Central memory CD8-positive, alpha-beta T cell (primary cell): Measurements from ENCODE around the gene LDLRAD4.

Experiments used
- ATAC-seq: fragments of 150-1000 bp; cut with Tn5 transposase; replicated peaks from 2 replicates; pipeline ENCODE4 v1.10.0; 2022; ENCODE audit warnings: mild to moderate bottlenecking, moderate FRiP score, moderate number of reproducible peaks; ENCODE audit not compliant: poor library complexity, severe bottlenecking; ENCODE audit errors: extremely low read depth
- DNase-seq, 2 donors: peaks; one replicate each; pipeline ENCODE4 v3.0.0; 2021; ENCODE audit warnings: low spot score in 2 of 2
- H3K27ac Mint-ChIP-seq: one replicate; pipeline ENCODE4 v1.8.0; 2022; ENCODE audit warnings: low read depth, mild to moderate bottlenecking, moderate library complexity, mixed read lengths
- H3K27me3 Mint-ChIP-seq: one replicate; pipeline ENCODE4 v1.8.0; 2022; ENCODE audit warnings: mixed read lengths
- H3K36me3 Mint-ChIP-seq: one replicate; pipeline ENCODE4 v1.8.0; 2022; ENCODE audit warnings: mild to moderate bottlenecking, moderate library complexity, mixed read lengths; ENCODE audit not compliant: insufficient read depth
- H3K4me1 Mint-ChIP-seq: one replicate; pipeline ENCODE4 v1.8.0; 2022; ENCODE audit warnings: mixed read lengths
- H3K4me3 Mint-ChIP-seq: one replicate; pipeline ENCODE4 v1.8.0; 2022; ENCODE audit warnings: mild to moderate bottlenecking, moderate library complexity, mixed read lengths
- H3K9me3 Mint-ChIP-seq: one replicate; pipeline ENCODE4 v1.8.0; 2022; ENCODE audit warnings: mixed read lengths

Gene LDLRAD4

GRCh38 chr18:13570216-13570615, 351.7 kb downstream of the LDLRAD4 start:
- H3K9me3 Mint-ChIP-seq, result no peaks in the 10 kb centered on the region
- no peak overlapping the region for H3K4me3 Mint-ChIP-seq
- peaks cover 16% of the 10 kb centered on the region for H3K4me1 Mint-ChIP-seq
- no peak for DNase-seq
- no peaks in the 10 kb centered on the region for H3K27me3 Mint-ChIP-seq
- no peaks in the 10 kb centered on the region for H3K36me3 Mint-ChIP-seq
- H3K27ac Mint-ChIP-seq, result no peak overlapping the region
- no peak for ATAC-seq

GRCh38 chr18:13570856-13571495, 352.4 kb downstream of the LDLRAD4 start:
- no peak overlapping the region for H3K4me3 Mint-ChIP-seq
- no peaks in the 10 kb centered on the region for H3K27me3 Mint-ChIP-seq
- no peak overlapping the region for H3K27ac Mint-ChIP-seq
- DNase-seq (no peak), ATAC-seq (no peak)
- no peaks in the 10 kb centered on the region for H3K36me3 Mint-ChIP-seq
- no peaks in the 10 kb centered on the region for H3K9me3 Mint-ChIP-seq
- peaks cover 20% of the 10 kb centered on the region for H3K4me1 Mint-ChIP-seq

GRCh38 chr18:13572148-13572547, 353.6 kb downstream of the LDLRAD4 start:
- ATAC-seq (no peak), DNase-seq (no peak)
- no peaks in the 10 kb centered on the region for H3K9me3 Mint-ChIP-seq
- no peaks in the 10 kb centered on the region for H3K36me3 Mint-ChIP-seq
- H3K27ac Mint-ChIP-seq, result no peak overlapping the region
- peaks cover 28% of the 10 kb centered on the region for H3K4me1 Mint-ChIP-seq
- H3K4me3 Mint-ChIP-seq, result no peak overlapping the region
- H3K27me3 Mint-ChIP-seq, result peaks cover 9% of the 10 kb centered on the region

GRCh38 chr18:13572721-13573120, 354.2 kb downstream of the LDLRAD4 start:
- Mint-ChIP-seq H3K27ac (no peak overlapping the region), H3K9me3 (no peaks in the 10 kb centered on the region), H3K4me3 (no peak overlapping the region), H3K27me3 (peaks cover 9% of the 10 kb centered on the region), H3K4me1 (peaks cover 28% of the 10 kb centered on the region), H3K36me3 (no peaks in the 10 kb centered on the region)
- ATAC-seq, result no peak
- DNase-seq, result no peak

- Mint-ChIP-seq H3K4me3 (no peak overlapping the region), H3K27me3 (peaks cover 9% of the 10 kb centered on the region), H3K36me3 (no peaks in the 10 kb centered on the region), H3K9me3 (no peaks in the 10 kb centered on the region), H3K4me1 (peaks cover 35% of the 10 kb centered on the region), H3K27ac (no peak overlapping the region)
- no peak for ATAC-seq
- no peak for DNase-seq
Observed at GRCh38 chr18:13573750-13574149, 355.2 kb downstream of the LDLRAD4 start.

- H3K4me3 Mint-ChIP-seq, result no peak overlapping the region
- H3K4me1 Mint-ChIP-seq, result peaks cover 29% of the 10 kb centered on the region
- peaks cover 9% of the 10 kb centered on the region for H3K27me3 Mint-ChIP-seq
- H3K9me3 Mint-ChIP-seq, result no peaks in the 10 kb centered on the region
- no peaks in the 10 kb centered on the region for H3K36me3 Mint-ChIP-seq
- DNase-seq (no peak), ATAC-seq (no peak)
- H3K27ac Mint-ChIP-seq, result no peak overlapping the region
Observed at GRCh38 chr18:13574355-13574754, 355.8 kb downstream of the LDLRAD4 start.

GRCh38 chr18:13574761-13575160, 356.2 kb downstream of the LDLRAD4 start:
- DNase-seq, result no peak
- ATAC-seq, result no peak
- H3K36me3 Mint-ChIP-seq, result no peaks in the 10 kb centered on the region
- peaks cover 9% of the 10 kb centered on the region for H3K27me3 Mint-ChIP-seq
- no peak overlapping the region for H3K4me3 Mint-ChIP-seq
- no peaks in the 10 kb centered on the region for H3K9me3 Mint-ChIP-seq
- H3K27ac Mint-ChIP-seq, result no peak overlapping the region
- H3K4me1 Mint-ChIP-seq, result peaks cover 32% of the 10 kb centered on the region

DNA sequence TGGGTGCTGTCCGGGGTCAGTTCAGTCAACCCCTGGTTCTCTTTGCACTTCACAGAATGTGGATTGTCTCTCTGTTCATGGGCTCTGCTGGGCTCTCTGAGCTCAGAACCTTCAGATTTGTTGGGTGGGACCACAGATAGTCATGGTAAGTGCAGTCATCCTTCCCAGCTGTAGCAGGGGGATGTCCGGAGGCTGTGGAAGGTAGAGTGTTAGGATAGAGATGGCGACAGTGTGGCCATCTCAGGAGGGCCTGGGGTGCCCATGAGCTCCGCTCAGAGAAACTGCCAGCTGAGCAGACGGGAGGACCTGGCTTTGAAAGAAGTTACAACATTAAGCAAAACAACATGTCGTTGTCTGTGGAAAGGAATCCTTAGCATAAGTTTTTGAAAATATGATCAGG, 358.0 kb downstream of the LDLRAD4 start:
- peaks cover 9% of the 10 kb centered on the region for H3K27me3 Mint-ChIP-seq
- H3K36me3 Mint-ChIP-seq, result no peaks in the 10 kb centered on the region
- no peak overlapping the region for H3K27ac Mint-ChIP-seq
- ATAC-seq (no peak), DNase-seq (no peak)
- H3K9me3 Mint-ChIP-seq, result no peaks in the 10 kb centered on the region
- H3K4me1 Mint-ChIP-seq, result peaks cover 37% of the 10 kb centered on the region
- no peak overlapping the region for H3K4me3 Mint-ChIP-seq

- DNase-seq (no peak), ATAC-seq (no peak)
- Mint-ChIP-seq H3K36me3 (no peaks in the 10 kb centered on the region), H3K4me3 (peak overlapping the region; percentile 44), H3K9me3 (no peaks in the 10 kb centered on the region), H3K4me1 (peaks cover 37% of the 10 kb centered on the region), H3K27me3 (peaks cover 9% of the 10 kb centered on the region), H3K27ac (peak overlapping the region; percentile 25)
Observed at GRCh38 chr18:13577091-13577697, 358.6 kb downstream of the LDLRAD4 start.

- Mint-ChIP-seq H3K4me3 (peak overlapping the region; percentile 44), H3K9me3 (no peaks in the 10 kb centered on the region), H3K4me1 (peaks cover 37% of the 10 kb centered on the region), H3K36me3 (no peaks in the 10 kb centered on the region), H3K27me3 (peaks cover 9% of the 10 kb centered on the region), H3K27ac (peak overlapping the region; percentile 25)
- ATAC-seq, result no peak
- no peak for DNase-seq
Observed at GRCh38 chr18:13577781-13578180, 359.2 kb downstream of the LDLRAD4 start.

GRCh38 chr18:13578400-13578799, 359.8 kb downstream of the LDLRAD4 start:
- Mint-ChIP-seq H3K36me3 (no peaks in the 10 kb centered on the region), H3K4me1 (peaks cover 37% of the 10 kb centered on the region), H3K4me3 (peak overlapping the region; percentile 58), H3K27me3 (peaks cover 9% of the 10 kb centered on the region), H3K9me3 (no peaks in the 10 kb centered on the region), H3K27ac (no peak overlapping the region)
- no peak for DNase-seq
- ATAC-seq, result no peak

DNA sequence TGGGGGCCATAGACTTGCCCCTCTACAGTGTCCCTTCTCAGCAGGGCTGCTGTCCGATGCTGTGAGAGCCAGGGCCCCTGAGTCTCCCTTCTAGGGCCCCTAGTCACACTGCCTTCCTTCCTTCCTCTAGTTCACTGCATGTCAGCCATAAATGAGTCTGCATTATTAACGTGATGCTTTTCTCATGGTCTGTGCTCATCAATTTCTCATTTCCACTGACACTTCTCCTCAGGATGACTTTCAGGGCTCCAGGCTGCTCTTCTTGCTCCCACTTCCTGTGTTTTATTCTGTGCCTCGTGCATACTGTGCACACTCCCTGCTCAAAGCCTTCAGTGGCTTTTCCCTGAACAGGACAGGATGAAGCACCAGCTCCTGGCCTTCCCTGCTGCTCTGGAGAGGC, 361.3 kb downstream of the LDLRAD4 start:
- Mint-ChIP-seq H3K4me1 (peaks cover 37% of the 10 kb centered on the region), H3K27me3 (peaks cover 9% of the 10 kb centered on the region), H3K27ac (no peak overlapping the region)

GRCh38 chr18:13580351-13580750, 361.8 kb downstream of the LDLRAD4 start:
- no peaks in the 10 kb centered on the region for H3K9me3 Mint-ChIP-seq
- H3K4me1 Mint-ChIP-seq, result peaks cover 37% of the 10 kb centered on the region
- H3K27me3 Mint-ChIP-seq, result peaks cover 9% of the 10 kb centered on the region
- ATAC-seq (no peak), DNase-seq (no peak)
- no peak overlapping the region for H3K4me3 Mint-ChIP-seq
- no peaks in the 10 kb centered on the region for H3K36me3 Mint-ChIP-seq
- H3K27ac Mint-ChIP-seq, result no peak overlapping the region

More for the DNA sequence above, 361.3 kb downstream of the LDLRAD4 start:
- no peak for DNase-seq
- H3K9me3 Mint-ChIP-seq, result no peaks in the 10 kb centered on the region
- no peaks in the 10 kb centered on the region for H3K36me3 Mint-ChIP-seq
- no peak overlapping the region for H3K4me3 Mint-ChIP-seq
- no peak for ATAC-seq
